ENCODE data around the gene MBP.
"Not testable (repeated sequence)": the region's sequence is repeated elsewhere in the genome, so short reads cannot be mapped to it uniquely, and the experiment has no call there.

Gene MBP

DNA sequence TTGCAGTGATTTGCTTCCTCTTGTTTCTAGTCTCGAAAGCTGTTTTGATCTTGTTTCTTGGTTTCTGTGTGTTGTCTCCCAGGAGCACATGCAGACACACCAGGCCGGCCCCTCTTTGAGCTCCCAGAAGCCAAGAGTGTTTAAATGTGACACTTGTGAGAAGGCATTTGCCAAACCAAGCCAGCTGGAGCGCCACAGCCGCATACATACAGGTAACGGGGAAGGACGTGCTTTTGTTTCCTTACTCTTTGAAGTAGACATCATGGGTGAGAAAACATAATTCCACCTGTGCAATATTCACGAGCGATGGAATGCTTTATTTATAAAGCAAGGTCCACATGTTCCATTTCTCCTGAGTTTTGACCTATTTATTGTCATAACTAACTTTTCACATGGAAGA, 173.0 kb downstream of the MBP start:
- no peak for DNase-seq

DNA sequence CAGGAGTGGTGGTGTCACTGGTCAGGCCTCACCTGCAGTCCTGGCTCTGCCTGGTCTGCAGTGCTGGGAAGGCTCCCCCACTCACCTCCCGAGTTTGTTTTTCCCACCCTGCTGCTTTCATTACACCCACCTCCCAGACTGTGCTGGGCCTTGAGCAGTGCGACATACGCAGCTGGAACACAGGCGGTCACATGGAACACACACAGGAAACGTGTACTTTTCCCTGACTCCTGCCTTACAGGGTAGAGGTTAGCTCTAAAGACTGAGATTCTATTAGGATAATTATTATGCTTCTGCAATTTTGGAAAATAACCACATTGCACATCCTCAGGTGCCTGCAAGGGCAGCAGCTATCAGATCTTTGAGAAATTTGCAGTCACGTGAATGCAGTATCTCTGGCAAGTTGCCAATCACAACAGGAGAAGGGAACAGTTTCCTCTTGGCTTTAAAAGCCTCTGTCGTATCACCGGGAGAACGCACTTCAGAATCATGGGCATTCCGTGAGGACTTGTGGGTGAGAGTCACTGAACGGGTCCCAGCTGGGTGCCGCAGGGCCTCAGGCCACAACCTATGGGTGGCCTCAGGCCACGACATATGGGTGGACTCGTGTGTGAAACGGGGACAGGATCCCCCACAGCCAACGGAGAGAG, 173.8 kb downstream of the MBP start:
- peak; percentile 84 for DNase-seq

DNA sequence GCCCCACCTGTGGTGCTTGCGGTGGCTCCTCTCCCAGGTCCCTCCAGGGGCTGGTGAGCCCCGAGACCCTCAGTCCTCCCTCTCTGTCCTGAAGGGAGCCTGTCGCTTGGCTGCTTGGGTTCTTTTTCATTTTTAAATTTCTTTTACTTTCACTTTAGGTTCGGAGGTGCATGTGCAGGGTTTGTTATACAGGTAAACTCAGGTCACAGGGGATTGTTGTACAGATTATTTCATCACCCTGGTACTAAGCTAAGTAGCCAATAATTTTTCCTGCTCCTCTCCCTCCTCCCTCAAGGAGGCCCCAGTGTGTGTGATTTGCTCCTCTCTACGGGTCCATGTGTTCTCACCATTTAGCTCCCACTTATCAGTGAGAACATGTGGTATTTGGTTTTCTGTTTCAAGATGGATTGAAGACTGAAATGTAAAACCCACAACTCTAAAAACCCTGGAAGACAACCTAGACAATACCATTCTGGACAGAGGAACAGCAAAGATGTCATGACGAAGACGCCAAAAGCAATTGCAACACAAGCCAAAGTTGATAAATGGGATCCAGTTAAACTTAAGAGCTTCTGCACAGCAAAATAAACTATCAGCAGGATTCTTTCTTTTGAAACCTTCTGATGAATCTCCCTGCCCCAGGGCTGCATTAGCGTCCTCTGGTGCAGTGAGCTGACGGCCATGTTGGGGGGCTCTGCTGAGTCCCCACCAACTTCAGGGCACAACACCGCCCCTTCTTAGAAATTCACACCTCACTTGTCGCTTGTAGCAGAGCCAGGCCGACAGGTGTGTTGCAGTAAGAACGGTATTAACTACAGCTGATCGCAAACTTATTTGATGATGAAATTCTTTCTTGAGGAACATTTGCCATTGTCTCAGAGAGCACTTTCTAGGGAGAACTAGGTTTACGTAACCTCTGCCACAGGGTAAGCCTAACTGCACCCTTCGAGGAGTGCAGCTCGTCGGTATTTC, 174.9 kb downstream of the MBP start:
- no peak for DNase-seq

DNA sequence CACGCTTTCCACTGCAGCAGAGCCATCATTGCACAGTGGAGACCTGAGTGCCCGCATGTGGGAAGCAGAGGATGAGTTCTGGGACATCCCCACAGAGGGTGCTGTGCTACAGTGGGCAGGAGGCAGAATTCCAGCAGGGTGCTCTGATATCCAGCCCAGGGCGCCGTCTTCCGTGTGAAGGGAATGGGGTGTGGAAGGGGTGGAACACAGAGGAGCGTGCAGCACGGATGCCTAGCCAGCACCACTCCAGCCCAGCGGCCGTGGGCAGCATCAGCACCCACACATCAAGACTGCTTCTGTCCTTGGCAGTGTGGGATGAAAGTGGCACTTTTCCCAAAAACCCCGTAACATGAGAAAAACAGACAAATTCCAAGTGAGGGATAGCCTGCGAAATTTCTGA, 175.9 kb downstream of the MBP start:
- no peak for DNase-seq

DNA sequence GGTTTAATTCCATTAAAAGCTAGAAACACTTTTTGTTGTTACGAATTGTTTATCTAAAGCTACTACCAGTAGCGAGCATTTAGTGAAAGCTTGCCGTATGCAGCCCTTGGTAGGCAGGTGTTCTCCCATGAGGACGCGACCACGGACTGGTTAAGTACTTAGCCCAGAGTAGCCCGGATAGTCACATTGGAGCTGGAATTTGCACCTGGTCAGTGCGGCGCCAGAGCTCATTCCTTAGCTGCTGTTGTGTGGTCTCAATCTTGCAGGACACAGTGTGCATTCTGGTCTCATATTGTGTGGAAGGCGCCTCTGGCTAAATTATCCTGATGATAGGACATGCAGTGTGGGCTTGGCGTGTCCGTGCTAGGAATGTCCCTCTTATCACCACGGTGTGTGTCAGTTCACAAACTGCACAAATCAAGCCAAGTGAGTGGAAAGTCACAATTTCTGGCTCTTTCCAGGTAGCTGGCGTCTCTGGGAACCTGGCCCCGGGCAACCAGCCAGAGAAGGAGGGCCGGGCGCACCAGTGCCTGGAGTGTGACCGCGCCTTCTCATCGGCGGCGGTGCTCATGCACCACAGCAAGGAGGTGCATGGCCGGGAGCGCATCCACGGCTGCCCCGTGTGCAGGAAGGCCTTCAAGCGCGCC, 176.9 kb downstream of the MBP start:
- DNase-seq, result no peak

DNA sequence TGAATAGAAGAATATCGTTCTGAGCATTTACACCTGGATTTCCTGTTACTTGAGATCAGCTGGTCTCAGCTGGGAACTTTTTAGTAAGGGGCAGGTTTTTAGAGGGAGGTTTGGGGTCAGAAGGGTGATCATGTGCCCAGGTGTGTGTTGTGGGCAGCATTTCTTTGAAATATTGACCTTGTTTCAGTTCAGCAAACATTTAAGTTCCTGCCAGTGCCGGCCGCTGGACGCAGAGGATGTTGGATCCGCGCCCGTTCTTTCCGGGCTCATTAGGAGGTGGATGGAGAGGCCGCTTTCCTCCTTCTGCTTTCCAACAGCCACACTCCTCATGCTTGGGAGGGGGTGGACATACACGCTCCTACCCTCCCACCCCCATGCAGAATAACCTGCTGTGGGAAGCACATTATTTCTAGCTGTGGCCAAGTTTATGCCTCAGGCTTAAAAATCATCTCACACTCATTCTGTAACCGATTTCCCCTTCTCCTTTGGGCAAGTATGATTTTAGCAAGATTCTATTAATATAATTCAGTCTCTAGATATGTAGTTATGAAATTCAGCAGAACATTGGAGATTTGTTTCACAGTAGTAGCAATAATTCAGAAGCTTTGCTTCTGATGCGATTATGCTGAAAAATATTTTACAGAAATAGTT, 178.9 kb downstream of the MBP start:
- no peak for DNase-seq

DNA sequence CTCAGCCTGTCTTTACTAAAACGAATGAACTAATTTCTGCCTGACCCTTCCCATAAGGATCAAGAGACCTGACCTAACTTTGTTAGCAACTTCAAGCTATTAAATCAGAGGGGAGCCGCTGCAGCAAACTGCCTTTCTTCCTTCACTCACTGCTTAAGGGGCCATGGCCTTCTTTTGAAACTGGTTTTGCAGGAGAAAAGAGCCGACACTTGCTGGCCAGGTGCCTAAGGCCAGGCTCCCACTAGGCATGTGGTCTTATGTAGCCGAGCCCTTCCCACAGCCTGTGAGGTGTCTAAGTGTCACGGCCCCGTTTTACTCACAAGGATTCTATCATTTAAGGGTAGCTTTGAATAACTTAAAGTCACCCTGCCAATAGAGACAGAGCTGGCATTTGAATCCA, 179.4 kb downstream of the MBP start:
- no peak for DNase-seq

DNA sequence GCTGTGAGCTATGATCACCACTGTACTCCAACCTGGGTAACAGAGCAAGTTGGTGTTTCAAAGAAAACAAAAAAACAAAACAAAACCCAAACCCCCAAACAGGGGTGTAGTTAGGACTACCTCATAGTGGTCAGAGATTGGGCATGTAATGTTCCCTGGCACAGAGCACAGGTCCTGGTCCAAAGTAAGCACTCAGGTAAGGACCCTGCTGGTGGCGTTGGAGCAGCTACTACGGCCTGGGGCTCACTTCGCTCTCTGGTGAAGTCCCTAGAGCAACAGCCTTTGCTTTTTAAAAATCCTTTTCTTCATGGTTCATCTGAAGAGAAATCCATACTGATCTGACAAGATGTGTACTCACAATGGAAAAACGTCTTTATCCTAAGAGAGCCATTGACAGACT, 179.8 kb downstream of the MBP start:
- no peak for DNase-seq

DNA sequence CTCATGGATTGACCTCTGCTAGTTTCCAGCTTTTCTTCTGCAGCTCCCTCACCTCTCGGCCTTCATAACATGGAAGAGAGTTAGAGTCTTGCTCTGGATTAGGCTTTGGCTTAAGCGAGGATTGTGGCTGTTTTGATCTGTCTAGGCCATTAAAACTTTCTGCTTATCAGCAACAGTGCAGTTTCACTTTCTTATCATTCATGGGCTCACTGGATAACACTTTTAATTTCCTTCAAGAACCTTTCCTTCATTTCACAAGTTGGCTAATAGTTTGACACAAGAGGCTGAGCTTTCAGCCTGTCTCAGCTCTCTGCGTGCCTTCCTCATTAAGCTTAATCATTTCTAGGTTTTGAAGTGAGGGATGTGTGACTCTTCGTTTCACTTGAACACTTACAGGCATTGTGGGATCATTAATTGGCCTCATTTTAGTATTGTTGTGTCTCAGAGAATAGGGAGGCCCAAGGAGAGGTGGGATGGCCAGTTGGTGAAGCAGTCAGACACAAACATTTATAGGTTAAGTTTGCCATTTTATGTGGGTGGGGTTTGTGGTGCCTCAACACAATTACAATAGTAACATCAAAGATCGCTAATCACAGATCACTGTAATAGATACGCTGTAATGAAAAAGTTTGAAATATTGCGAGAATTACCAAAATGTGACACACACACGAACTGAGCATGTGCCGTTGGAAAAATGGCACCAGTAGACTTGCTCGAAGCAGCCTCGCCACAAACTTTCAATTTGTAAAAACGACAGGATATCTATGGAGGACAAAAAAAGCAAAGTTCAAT, 180.9 kb downstream of the MBP start:
- DNase-seq, result no peak

DNA sequence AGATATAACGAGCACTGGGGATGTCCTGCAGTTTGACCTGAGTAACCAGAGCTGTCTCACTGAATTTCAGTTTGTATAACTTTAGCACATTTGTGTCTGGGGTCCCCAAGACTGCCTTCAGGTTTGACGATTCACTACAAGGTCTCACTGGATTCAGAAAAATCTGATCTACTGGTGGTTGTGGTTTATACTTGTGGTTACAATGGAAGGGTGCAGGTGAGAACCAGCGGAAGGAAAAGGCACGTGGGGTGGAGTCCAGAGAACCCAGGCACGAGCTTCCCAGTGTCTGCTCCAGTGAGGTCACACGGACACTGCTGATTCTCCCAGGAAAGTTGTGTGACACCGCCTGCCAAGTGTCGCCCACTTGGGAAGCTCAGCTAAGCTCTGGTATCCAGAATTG, 184.2 kb downstream of the MBP start:
- DNase-seq, result no peak

DNA sequence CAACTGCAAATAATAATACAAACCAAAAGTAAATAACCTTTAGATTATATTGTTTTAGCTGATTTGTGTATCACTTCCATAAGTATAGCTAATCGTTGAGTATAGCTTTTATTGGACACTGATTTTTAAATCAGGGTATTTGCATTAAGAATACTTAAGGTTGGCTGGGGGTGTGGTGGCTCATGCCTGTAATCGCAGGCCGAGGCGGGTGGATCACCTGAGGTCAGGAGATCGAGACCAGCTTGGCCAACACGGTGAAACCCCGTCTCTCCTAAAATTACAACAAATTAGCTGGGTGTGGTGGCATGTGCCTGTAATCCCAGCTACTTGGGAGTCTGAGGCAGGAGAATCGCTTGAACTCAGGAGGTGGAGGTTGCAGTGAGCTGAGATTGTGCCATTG, 188.2 kb downstream of the MBP start:
- not testable (repeated sequence) for DNase-seq

DNA sequence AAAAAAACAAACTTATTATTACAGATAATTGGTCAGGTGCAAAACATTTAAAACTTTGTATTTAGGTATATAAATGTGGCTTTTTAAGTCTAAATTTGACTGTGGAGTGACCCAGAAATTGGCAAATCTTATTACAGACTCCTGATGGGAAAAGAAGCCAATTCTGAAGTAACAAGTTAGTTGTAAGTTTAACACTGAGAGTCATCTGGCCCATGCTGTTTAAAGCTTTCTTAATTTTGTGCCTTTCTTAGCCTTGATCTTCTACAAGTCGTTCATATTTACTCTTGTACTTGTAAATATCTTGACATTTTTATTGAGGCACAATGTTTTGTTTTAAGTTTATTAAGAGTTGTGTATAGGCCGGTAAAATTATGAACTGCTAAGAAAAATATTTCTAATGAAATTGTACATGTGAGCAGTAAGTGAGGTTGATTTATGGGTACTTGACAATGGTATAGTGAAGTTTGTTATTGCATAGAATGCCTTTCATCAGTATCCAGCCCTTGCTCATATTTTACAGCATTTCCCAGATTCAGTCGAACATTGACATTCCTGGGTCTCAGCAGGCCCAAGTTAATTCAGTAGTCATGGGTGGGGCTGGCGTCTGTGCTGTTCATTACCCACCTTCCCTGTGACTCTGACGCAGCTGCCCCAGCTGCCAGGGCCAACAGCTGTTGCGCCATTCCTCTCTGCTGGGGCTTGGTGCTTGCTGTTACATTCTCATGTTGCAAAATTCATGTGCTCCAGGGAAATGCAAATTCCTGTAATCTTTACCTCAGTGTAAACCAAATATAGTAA, 188.8 kb downstream of the MBP start:
- no peak for DNase-seq

DNA sequence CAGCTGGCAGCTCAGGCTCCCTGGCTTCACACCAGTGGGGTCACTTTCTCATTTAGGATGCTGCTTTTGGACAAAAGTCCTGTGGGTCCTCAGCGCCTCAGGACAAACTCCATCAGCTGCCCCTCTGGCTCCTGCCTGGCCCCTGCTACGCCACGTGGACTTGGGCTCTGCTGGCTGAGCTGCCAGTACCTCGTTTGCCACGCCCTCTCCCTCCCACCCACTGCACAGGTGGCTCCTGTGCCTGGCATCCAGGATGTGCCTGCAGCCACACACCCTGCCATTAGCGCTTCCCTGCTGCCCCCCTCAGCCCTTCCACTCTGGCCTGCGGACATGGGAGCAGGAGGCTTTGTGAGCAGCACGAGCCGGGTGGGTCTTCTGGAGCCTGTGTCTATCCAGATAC, 191.3 kb downstream of the MBP start:
- DNase-seq, result no peak

DNA sequence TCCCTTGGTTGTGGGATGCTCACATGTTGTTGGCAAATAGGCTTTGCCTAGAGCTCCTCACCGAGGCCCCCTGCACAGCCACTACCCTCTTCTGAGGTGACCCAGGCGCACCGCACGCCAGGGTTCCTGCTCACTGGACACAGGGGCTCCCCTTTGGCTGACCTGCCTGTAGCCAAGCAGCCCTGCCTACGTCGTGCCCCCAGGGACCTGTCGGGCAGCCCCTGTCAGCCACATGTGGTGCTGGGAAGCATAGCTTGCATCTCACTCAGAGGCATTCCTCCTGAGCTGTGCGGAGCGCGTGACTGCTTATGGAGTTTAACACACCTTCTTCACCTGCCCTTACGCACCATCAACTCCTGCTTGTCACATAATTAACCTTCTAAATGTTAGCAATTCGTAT, 194.0 kb downstream of the MBP start:
- no peak for DNase-seq

DNA sequence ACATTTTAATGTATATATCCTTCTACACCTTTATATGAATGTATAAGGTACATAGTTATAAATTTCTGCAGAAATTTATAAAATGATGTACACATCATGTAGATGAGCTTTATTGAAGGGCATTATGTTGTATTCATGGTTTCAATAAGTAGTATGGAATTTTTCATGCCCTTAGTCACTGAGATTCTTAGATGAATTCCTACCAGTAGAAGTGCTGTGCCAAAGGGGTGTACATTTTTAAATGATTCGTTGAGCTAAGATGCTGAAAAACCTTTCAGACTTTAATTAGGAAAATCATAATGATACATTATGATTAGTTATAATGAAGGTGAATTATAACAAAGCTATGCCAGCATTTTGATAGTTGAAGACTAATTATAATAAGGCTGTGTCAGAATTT, 195.0 kb downstream of the MBP start:
- no peak for DNase-seq

DNA sequence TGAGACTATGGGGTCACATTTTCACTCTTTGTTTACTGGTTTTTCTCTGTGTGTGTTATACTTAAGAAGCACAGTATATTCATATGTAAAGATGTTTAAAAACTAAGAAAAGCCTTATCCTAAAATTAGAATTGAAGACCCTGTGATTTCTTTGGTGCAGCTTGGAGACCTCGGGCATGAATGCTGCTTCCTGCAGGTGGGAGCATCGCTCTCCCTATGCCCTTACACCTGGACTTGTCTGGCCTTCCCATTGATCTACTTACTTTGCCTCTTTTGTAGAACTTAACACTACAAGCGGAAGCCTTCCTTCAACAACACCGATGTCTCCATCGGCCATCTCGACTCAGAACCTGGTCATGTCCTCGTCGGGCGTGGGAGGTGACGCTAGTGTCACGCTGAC, 195.7 kb downstream of the MBP start:
- DNase-seq, result no peak

DNA sequence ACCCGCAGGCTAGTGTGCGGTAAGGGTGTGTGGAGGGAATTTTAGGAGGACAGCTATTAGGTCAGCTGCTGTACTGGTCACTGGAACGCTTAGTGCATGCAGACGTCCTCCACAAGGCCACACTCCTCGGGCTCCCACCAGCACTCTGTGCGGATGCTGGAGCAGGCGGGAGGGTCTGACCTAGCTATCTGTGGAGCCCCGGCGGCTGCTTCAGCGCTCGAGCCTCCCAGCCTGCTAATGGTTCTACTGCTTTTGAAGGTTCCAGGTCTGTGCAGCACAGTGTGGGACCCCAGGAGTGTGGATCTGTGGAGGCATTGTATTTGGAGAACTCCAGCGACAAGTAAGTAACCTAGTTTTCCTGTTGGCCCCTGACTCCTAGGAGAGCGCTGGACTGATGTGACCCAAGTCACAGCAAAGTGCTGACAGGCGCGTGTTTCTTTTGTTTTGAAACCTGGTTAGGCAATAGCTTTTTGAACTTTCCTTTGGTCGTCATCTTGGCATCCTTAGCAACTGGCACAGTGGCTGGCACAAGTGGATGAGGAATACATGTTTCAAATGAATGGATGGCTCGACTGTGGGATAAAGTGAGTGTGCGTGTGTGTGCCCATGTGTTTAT, 196.8 kb downstream of the MBP start:
- DNase-seq, result no peak

DNA sequence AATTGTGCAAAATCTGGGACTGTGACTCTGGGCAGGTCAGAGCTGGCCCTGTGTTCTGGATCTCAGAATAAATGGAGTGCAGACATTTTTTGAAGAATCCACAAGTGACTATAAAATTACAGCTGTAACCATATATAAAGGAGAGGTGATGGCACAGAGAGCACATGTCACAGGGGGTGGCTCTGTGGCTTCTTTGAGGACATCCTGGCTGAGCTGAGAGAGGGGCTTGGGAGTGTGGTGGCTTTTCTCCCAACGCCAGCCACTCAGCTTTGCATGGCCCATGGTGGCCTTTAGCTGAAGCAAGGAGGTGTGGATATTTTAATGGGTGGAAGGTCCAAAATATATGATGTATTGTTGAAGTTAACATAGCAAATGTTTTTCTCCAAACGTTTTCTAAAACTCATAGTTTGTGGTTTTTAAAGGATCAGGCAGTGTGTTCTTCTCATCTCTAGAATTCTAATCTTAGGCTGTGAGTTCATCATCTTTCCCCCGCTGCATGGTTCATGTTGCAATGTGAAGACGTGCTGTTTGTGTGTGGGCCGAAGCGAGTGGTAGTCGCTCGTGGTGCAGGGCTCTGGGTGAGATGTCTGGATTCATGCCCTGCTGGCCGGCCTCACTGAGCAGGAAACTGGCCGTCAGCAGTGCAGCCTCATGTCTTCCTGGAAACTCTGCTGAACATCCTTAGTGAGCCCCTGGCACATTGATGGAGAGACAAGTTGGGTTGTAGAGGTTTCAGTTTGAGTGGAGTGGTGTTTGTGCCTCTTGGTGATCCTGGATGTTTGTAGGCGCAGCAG, 200.4 kb downstream of the MBP start:
- no peak for DNase-seq

DNA sequence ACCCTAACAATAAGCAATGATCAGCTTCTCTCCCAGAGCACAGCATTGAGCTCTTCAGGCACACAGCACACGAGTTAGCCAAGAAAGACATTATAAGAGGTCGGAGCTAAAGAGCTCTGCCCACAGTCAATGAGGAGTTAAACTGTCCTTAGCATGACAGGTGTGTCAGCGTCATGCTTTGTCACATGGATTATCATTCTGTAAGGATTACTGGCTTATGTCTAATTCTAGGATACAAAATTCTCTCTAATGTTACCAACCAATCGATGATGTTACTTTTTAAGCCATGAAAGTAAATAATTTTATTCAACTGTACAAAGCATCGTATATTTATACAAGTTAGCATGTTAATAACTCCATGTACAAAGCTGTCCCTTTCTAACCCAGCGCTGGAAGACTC, 201.4 kb downstream of the MBP start:
- no peak for DNase-seq

Measured in NCI-H2227 treated with DMSO at 0.1 percent for 48 hours (cell line).